GM21717 (cell line): ENCODE measurements around the gene LYRM4.

ENCODE experiments used
- ATAC-seq: cut with Tn5 transposase; IDR thresholded peaks from one replicate; pipeline ENCODE4 v1.9.1; 2021; ENCODE audit warnings: mild to moderate bottlenecking, moderate library complexity; ENCODE audit not compliant: unreplicated experiment

Gene LYRM4

GRCh38 chr6:5178806-5179205, 81.9 kb downstream of the LYRM4 start:
- ATAC-seq, result no peak

- ATAC-seq, result no peak
Measured at GRCh38 chr6:5175635-5176034, 85.1 kb downstream of the LYRM4 start.

- no peak for ATAC-seq
Measured at GRCh38 chr6:5174756-5175549, 85.8 kb downstream of the LYRM4 start.

- ATAC-seq, result peak; percentile 98
Measured at GRCh38 chr6:5174244-5174643, 86.5 kb downstream of the LYRM4 start.

- peak; percentile 25 for ATAC-seq
Measured at GRCh38 chr6:5173810-5174209, 86.9 kb downstream of the LYRM4 start.

- ATAC-seq, result no peak
Measured at GRCh38 chr6:5172897-5173474, 87.8 kb downstream of the LYRM4 start.

GRCh38 chr6:5172041-5172653, 88.6 kb downstream of the LYRM4 start:
- ATAC-seq, result no peak

- ATAC-seq, result no peak
Measured at GRCh38 chr6:5167501-5167900, 93.2 kb downstream of the LYRM4 start.

GRCh38 chr6:5164092-5164491, 96.7 kb downstream of the LYRM4 start:
- no peak for ATAC-seq

- ATAC-seq, result no peak
Measured at GRCh38 chr6:5163247-5163646, 97.5 kb downstream of the LYRM4 start.

- no peak for ATAC-seq
Measured at GRCh38 chr6:5162355-5162754, 98.4 kb downstream of the LYRM4 start.

- ATAC-seq, result no peak
Measured at GRCh38 chr6:5160206-5160605, 100.5 kb downstream of the LYRM4 start.

- no peak for ATAC-seq
Measured at GRCh38 chr6:5159162-5159561, 101.6 kb downstream of the LYRM4 start.

GRCh38 chr6:5158180-5158579, 102.6 kb downstream of the LYRM4 start:
- ATAC-seq, result no peak

GRCh38 chr6:5157621-5158138, 103.1 kb downstream of the LYRM4 start:
- ATAC-seq, result no peak

- ATAC-seq, result no peak
Measured at GRCh38 chr6:5156627-5157026, 104.1 kb downstream of the LYRM4 start.

GRCh38 chr6:5155906-5156305, 104.8 kb downstream of the LYRM4 start:
- no peak for ATAC-seq

- no peak for ATAC-seq
Measured at GRCh38 chr6:5153186-5153585, 107.6 kb downstream of the LYRM4 start.

GRCh38 chr6:5152460-5152859, 108.3 kb downstream of the LYRM4 start:
- no peak for ATAC-seq

- ATAC-seq, result no peak
Measured at GRCh38 chr6:5151955-5152401, 108.8 kb downstream of the LYRM4 start.

- no peak for ATAC-seq
Measured at GRCh38 chr6:5151360-5151954, 109.3 kb downstream of the LYRM4 start.
